Keratinocyte (primary cell): ENCODE results near the gene ZNF267.

Source experiments
- CTCF ChIP-seq, 3 experiments: IDR thresholded peaks in 1 of 3; conservative IDR thresholded peaks in 1 of 3; optimal IDR thresholded peaks in 1 of 3; 2 replicates in 2 of 3; 3 replicates in 1 of 3; pipeline versions ENCODE3 to v1.5.1; 2011; ENCODE audit warnings: low read length in 3 of 3, mild to moderate bottlenecking in 3 of 3, moderate library complexity in 2 of 3, control low read depth in 1 of 3, inconsistent platforms in 1 of 3; ENCODE audit not compliant: insufficient read depth in 2 of 3; ENCODE audit errors: extremely low read depth in 1 of 3
- EZH2 ChIP-seq: IDR thresholded peaks from one replicate; pipeline ENCODE4 v1.6.1; 2012; ENCODE audit warnings: inconsistent platforms, mild to moderate bottlenecking, low read length, moderate library complexity

GRCh38 chr16:31876951-31877828, 3.6 kb downstream of the ZNF267 start:
- TF ChIP-seq CTCF (optimal IDR thresholded peaks at IDR 0.05 in 1 of 3, IDR thresholded peaks at IDR 0.05 in 1 of 3, conservative IDR thresholded peaks at IDR 0.05 in 1 of 3; ENCODE audit: extremely low read depth in 1 of 3, insufficient read depth in 2 of 3, low read length in 3 of 3): no peak
- TF ChIP-seq EZH2: no peak
